ENCODE measurements around the gene DPM2.

DNA sequence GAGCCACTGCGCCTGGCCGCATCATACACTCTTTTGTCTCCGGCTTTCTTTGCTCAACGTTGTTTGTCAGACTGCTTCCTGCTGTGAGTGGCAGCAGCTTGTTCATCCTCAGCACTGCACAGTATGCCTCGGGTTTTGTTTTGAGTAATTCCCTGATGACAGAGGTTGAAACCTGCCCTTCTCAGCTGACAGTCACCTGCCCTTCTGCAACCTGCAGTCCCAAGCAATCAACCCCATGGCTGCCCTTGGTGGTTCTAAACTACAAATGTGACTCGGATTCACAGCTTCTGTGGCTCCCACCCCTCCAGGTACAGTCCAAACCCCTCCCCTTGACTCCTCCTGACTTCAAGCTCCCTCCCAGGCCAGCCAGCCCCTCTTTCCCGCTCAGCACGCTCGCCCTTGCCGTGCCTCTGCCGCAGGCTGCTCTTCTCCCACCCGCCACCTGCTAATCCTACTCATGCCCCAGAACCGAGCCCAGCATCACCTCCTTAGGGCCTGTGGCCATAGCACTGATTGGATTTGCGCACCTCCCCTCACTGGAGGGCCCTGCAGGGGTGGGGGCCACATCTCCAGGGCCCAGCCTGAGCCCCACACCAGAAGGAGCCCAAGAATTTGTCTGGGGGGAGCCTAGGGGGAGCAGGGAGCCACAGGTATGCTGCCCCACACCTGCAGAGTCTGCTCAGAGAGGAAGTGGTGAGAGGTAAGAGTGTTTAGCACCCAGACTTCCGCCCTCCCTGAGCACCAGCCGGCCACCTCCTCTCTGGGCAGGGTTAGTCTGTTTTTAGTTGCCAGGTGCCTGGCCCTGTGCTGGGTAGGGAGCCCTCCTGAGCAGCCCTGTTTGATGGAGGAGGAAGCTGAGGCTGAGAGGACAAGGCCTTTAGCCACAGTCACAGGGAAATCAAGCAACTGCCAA, 33.0 kb upstream of the DPM2 start:
- TF ChIP-seq, protein P1, sequence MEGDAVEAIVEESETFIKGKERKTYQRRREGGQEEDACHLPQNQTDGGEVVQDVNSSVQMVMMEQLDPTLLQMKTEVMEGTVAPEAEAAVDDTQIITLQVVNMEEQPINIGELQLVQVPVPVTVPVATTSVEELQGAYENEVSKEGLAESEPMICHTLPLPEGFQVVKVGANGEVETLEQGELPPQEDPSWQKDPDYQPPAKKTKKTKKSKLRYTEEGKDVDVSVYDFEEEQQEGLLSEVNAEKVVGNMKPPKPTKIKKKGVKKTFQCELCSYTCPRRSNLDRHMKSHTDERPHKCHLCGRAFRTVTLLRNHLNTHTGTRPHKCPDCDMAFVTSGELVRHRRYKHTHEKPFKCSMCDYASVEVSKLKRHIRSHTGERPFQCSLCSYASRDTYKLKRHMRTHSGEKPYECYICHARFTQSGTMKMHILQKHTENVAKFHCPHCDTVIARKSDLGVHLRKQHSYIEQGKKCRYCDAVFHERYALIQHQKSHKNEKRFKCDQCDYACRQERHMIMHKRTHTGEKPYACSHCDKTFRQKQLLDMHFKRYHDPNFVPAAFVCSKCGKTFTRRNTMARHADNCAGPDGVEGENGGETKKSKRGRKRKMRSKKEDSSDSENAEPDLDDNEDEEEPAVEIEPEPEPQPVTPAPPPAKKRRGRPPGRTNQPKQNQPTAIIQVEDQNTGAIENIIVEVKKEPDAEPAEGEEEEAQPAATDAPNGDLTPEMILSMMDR (IDR thresholded peaks at IDR 0.05), result no peak
- TF ChIP-seq EP300 (IDR thresholded peaks at IDR 0.05) (no peak), POLR2A (IDR thresholded peaks at IDR 0.05) (no peak), POLR2AphosphoS5 (IDR thresholded peaks at IDR 0.05) (no peak)
